Endothelial cell of umbilical vein (primary cell): ENCODE results near the gene SKI. TPM values are rescaled to one million over a fixed set of nuclear protein-coding genes. Genes with fewer than 3 reads are reported as not detected.

ENCODE experiments used
- BruUV-seq: library from RNA; stranded (reverse); fragments of 400-500 nt; replicated peaks from 2 replicates; lab custom pipeline; 2021; lab: Mats Ljungman, UMichigan
- CTCF ChIA-PET: fragments of 300-600, 350-600 bp; sonication (Branson Sonifier 250); formaldehyde crosslinking; loops from one replicate; lab custom pipeline; 2021; ENCODE audit warnings: antibody characterized with exemption, inconsistent platforms; lab: Charles Lee
- POLR2A ChIA-PET: fragments of 300-600, 350-600 bp; sonication (Branson Sonifier 250); formaldehyde crosslinking; loops from one replicate; lab custom pipeline; 2021; ENCODE audit warnings: antibody characterized with exemption, inconsistent platforms; lab: Charles Lee
- DNase-seq: peaks from one replicate; pipeline ENCODE4 v3.0.0-alpha.2; 2011; ENCODE audit warnings: low read depth, low spot score
- FAIRE-seq: peaks from 2 replicates; lab custom pipeline; 2011; peaks lifted over from hg19 to GRCh38; lab: Jason Lieb, UNC
- H2AFZ ChIP-seq: 2 replicates; pipeline ENCODE4 v1.6.0; 2012; ENCODE audit warnings: low read depth, low read length, control low read depth, inconsistent platforms
- H3K27ac ChIP-seq: 2 replicates; pipeline ENCODE4 v1.5.1; 2011; ENCODE audit warnings: low read depth, mild to moderate bottlenecking, control low read depth, low read length, moderate library complexity; ENCODE audit not compliant: insufficient read depth
- H3K27me3 ChIP-seq, 2 experiments: 2 replicates each; pipeline versions ENCODE4 v1.6.0 to v1.6.1; 2011; ENCODE audit warnings: low read length in 2 of 2, mixed read lengths in 1 of 2; ENCODE audit not compliant: control insufficient read depth in 2 of 2, insufficient read depth in 2 of 2
- H3K36me3 ChIP-seq, 2 experiments: 2 replicates in 1 of 2; 3 replicates in 1 of 2; pipeline ENCODE4 v1.5.1; 2011; ENCODE audit warnings: low read length in 2 of 2, mild to moderate bottlenecking in 1 of 2, moderate library complexity in 1 of 2; ENCODE audit not compliant: control insufficient read depth in 2 of 2, insufficient read depth in 2 of 2; ENCODE audit errors: extremely low read depth in 1 of 2
- H3K4me1 ChIP-seq: 3 replicates; pipeline ENCODE4 v1.5.1; 2011; ENCODE audit warnings: mild to moderate bottlenecking, low read length; ENCODE audit not compliant: control insufficient read depth, insufficient read depth; ENCODE audit errors: extremely low read depth
- H3K4me2 ChIP-seq: 2 replicates; pipeline ENCODE4 v1.6.1; 2011; ENCODE audit warnings: low read length, control low read depth, mixed read lengths; ENCODE audit not compliant: insufficient read depth
- H3K4me3 ChIP-seq, 3 experiments: fragments of 200-600 bp in 1 of 3; sonication (generic), shearing (Covaris generic) in 1 of 3; replicated peaks in 1 of 3; 2 replicates each; pipeline ENCODE4 v1.5.1; 2011 to 2016; ENCODE audit warnings: control low read depth in 3 of 3, low read length in 3 of 3, mild to moderate bottlenecking in 2 of 3, inconsistent platforms in 1 of 3, low read depth in 1 of 3, moderate library complexity in 1 of 3; ENCODE audit not compliant: insufficient read depth in 1 of 3
- H3K79me2 ChIP-seq: 2 replicates; pipeline ENCODE4 v1.6.0; 2012; ENCODE audit warnings: low read length, inconsistent platforms; ENCODE audit not compliant: control insufficient read depth, insufficient read depth
- H3K9ac ChIP-seq: replicated peaks from 2 replicates; pipeline ENCODE3; 2011; ENCODE audit warnings: low read length, control low read depth; ENCODE audit not compliant: insufficient read depth; ENCODE audit errors: extremely low read depth
- H3K9me1 ChIP-seq: replicated peaks from 3 replicates; pipeline ENCODE4 v1.6.0; 2011; ENCODE audit warnings: mild to moderate bottlenecking, low read length; ENCODE audit not compliant: control insufficient read depth, insufficient read depth; ENCODE audit errors: extremely low read depth
- H3K9me3 ChIP-seq: replicated peaks from 2 replicates; pipeline ENCODE4 v1.5.1; 2012; ENCODE audit warnings: low read length, inconsistent platforms; ENCODE audit not compliant: control insufficient read depth, insufficient read depth
- H4K20me1 ChIP-seq: replicated peaks from 2 replicates; pipeline ENCODE3; 2011; ENCODE audit warnings: mild to moderate bottlenecking, low read length; ENCODE audit not compliant: control insufficient read depth, insufficient read depth; ENCODE audit errors: extremely low read depth
- EZH2 ChIP-seq: IDR thresholded peaks from 2 replicates; pipeline ENCODE4 v1.6.1; 2012; ENCODE audit warnings: borderline replicate concordance, low read depth, mild to moderate bottlenecking, moderate library complexity, low read length, inconsistent platforms; ENCODE audit not compliant: severe bottlenecking
- GATA2 ChIP-seq: IDR thresholded peaks from 2 replicates; pipeline ENCODE4 v1.7.0; 2011; ENCODE audit warnings: low read depth, mild to moderate bottlenecking, moderate library complexity, mixed read lengths, low read length; ENCODE audit not compliant: insufficient read length, insufficient read depth
- JUN ChIP-seq: IDR thresholded peaks from 2 replicates; pipeline ENCODE4 v1.6.1; 2011; ENCODE audit warnings: borderline replicate concordance, low read depth; ENCODE audit not compliant: insufficient read length, insufficient read depth
- MYC ChIP-seq: IDR thresholded peaks from one replicate; pipeline ENCODE4 v1.6.1; 2011; ENCODE audit warnings: mild to moderate bottlenecking, low read depth, low read length
- POLR2AphosphoS5 ChIP-seq: IDR thresholded peaks from 2 replicates; pipeline ENCODE4 v1.6.1; 2012; ENCODE audit warnings: low read depth, mild to moderate bottlenecking, control low read depth, low read length, moderate library complexity; ENCODE audit not compliant: insufficient read depth
- dilution Hi-C: fragments of 300-500 bp; cut with MboI; formaldehyde crosslinking; loops from one replicate; pipeline ENCODE4 v1.15.0; 2019; ENCODE audit warnings: low sequenced_read_pairs; ENCODE audit not compliant: extremely low pct_ligation_motif_present
- intact Hi-C: fragments of 100-400 bp; cut with micrococcal nuclease; formaldehyde crosslinking; loops from one replicate; pipeline ENCODE4 v1.10.0; 2022
- polyA plus RNA-seq, 4 experiments: library from polyadenylated mRNA; depleted of rRNA in 3 of 4; stranded (reverse) in 3 of 4; unstranded in 1 of 4; fragments of >200 nt; gene quantifications; 2 replicates each; pipeline versions ENCODE4 v1.2.1 to v1.2.3, GENCODE V29; 2011 to 2012; ENCODE audit warnings: missing spikeins in 1 of 4
- total RNA-seq: library from RNA; stranded (reverse); gene quantifications from 2 replicates; pipeline ENCODE4 v1.2.3, GENCODE V29; 2021

SKI gene
- total and polyA plus RNA-seq, 2 donors (not counting 3 experiments of a cell fraction or from before 2014, with no cell fraction given) = 11.6 to 80.3 TPM

- Histone ChIP-seq H3K36me3 (peaks cover 0 to 3% of the 10 kb centered on the region in 2 experiments), H3K9me3 (no peaks in the 10 kb centered on the region), H3K27ac (peak overlapping the region; percentile 39), H3K4me2 (peak overlapping the region; percentile 66), H2AFZ (no peak overlapping the region), H3K27me3 (no peaks in the 10 kb centered on the region), H3K4me1 (peaks cover 40% of the 10 kb centered on the region), H3K9ac (peak overlapping the region; percentile 39), H3K9me1 (no peaks in the 10 kb centered on the region), H3K79me2 (peaks cover 87% of the 10 kb centered on the region), H4K20me1 (no peaks in the 10 kb centered on the region), H3K4me3 (peak overlapping the region; percentile 25 to 64 (median 42))
- TF ChIP-seq JUN (no peak), EZH2 (no peak), GATA2 (no peak), POLR2AphosphoS5 (no peak), MYC (no peak)
- CTCF ChIA-PET = interaction anchor here (0.8 to 5.4 kb wide), 7 partner anchors 18 to 149 kb away, joined by 3 to 51 read pairs (median 9); partner anchors contain the start of gene FAAP20
- intact Hi-C loops = loop anchor here (1.0 to 2.0 kb wide), 5 partner anchors 28 to 82 kb away; no protein-coding TSS in a partner anchor
- no peak for DNase-seq
- no peak for FAIRE-seq
- BruUV-seq = no TSS peak
- dilution Hi-C loops = no loop called here
- POLR2A ChIA-PET = interaction anchor here (1.0 to 1.1 kb wide), 3 partner anchors 23 to 37 kb away, joined by 3 to 4 read pairs (median 3); no protein-coding TSS in a partner anchor
Observed at GRCh38 chr1:2232255-2232915, 4.3 kb downstream of the SKI start.
